ENCODE data around the gene ADGRD2.

- TF ChIP-seq, protein P1, sequence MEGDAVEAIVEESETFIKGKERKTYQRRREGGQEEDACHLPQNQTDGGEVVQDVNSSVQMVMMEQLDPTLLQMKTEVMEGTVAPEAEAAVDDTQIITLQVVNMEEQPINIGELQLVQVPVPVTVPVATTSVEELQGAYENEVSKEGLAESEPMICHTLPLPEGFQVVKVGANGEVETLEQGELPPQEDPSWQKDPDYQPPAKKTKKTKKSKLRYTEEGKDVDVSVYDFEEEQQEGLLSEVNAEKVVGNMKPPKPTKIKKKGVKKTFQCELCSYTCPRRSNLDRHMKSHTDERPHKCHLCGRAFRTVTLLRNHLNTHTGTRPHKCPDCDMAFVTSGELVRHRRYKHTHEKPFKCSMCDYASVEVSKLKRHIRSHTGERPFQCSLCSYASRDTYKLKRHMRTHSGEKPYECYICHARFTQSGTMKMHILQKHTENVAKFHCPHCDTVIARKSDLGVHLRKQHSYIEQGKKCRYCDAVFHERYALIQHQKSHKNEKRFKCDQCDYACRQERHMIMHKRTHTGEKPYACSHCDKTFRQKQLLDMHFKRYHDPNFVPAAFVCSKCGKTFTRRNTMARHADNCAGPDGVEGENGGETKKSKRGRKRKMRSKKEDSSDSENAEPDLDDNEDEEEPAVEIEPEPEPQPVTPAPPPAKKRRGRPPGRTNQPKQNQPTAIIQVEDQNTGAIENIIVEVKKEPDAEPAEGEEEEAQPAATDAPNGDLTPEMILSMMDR (conservative IDR thresholded peaks at IDR 0.05; ENCODE audit: low read depth, low read length), result no peak
- no peak for TF ChIP-seq EZH2phosphoT487 (IDR thresholded peaks at IDR 0.05; ENCODE audit: borderline replicate concordance, low read length)
Measured at GRCh38 chr9:124514125-124514524, 63.9 kb downstream of the ADGRD2 start.

Data from PC-3 (cell line).